SU-DHL-6 (cell line): ENCODE data around the gene IZUMO4.

Experiments
- CTCF ChIP-seq: fragments of 200-600 bp; sonication (generic); IDR thresholded peaks from one replicate; pipeline ENCODE4 v1.5.1; 2017; ENCODE audit warnings: antibody characterized with exemption, mild to moderate bottlenecking, low read length, moderate library complexity; ENCODE audit not compliant: insufficient read depth, poor library complexity, severe bottlenecking
- EZH2phosphoT487 ChIP-seq: fragments of 200-600 bp; sonication (generic), shearing (Covaris generic); conservative IDR thresholded peaks from 2 replicates; pipeline ENCODE4 v1.6.1; 2018; ENCODE audit warnings: mild to moderate bottlenecking, antibody characterized with exemption, low read length, moderate library complexity, mixed read lengths

DNA sequence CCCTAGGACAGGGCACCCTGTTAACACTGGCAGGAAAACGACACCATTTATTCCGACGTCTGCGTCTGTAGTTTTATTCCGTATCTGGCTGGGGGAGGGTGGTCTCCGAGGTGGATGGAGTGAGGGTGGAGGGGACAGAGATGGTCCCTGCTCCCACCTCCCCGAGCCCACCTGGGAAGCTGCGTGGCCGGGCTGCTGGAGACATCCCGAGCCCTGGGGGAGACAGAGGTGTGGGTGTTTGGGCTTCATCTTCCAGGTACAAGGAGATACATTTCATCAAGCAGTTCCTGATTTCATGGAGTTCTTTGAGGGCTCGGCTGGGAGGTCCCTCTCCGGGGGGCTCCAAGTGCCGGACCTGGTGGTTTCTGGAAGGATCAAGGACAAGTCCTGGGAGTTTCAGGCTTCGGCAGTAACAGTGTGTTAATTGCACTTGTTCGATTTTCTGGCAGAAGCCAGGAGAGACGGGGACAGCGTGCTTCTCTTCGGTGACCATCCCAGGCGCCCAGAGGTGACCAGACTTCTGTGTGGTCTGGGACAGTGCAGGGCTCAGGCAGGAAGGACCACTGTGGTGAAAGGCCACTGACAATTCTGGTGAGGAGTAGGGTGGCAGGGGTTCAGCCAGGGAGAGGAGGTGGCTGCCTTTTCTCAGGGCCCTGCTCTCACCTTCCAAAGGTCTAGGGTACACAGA is 25.6 kb upstream of the IZUMO4 start:
- TF ChIP-seq CTCF: no peak
- no peak for TF ChIP-seq EZH2phosphoT487
